PC-9 (cell line): Measurements from ENCODE around the gene TWSG1. TPM values are rescaled to one million over a fixed set of nuclear protein-coding genes. Genes with fewer than 3 reads are reported as not detected.

Experiments used
- BruUV-seq: library from RNA; stranded (reverse); fragments of 400-500 nt; replicated peaks from 2 replicates; lab custom pipeline; 2021; lab: Mats Ljungman, UMichigan
- CTCF ChIA-PET: fragments of 300-600 bp; sonication (Branson Sonifier 250); formaldehyde crosslinking; loops from one replicate; lab custom pipeline; 2022; ENCODE audit warnings: antibody characterized with exemption; lab: Charles Lee
- POLR2A ChIA-PET: fragments of 300-600 bp; sonication (Branson Sonifier 250); formaldehyde crosslinking; loops from one replicate; lab custom pipeline; 2022; ENCODE audit warnings: antibody characterized with exemption; ENCODE audit not compliant: unreplicated experiment; lab: Charles Lee
- DNase-seq, 2 experiments: peaks; one replicate each; pipeline versions ENCODE4 v3.0.0 to v3.0.0-alpha.2; 2015 to 2022; ENCODE audit warnings: mixed read lengths in 1 of 2
- H2AFZ ChIP-seq: fragments of 200-600 bp; sonication (generic); 2 replicates; pipeline ENCODE4 v1.8.1; 2017; ENCODE audit warnings: antibody characterized with exemption
- H3F3A ChIP-seq: fragments of 200-600 bp; sonication (generic); 2 replicates; pipeline ENCODE4 v1.8.1; 2017; ENCODE audit warnings: antibody characterized with exemption, mild to moderate bottlenecking, low read depth; ENCODE audit not compliant: insufficient read depth
- H3K27ac ChIP-seq: fragments of 200-600 bp; sonication (generic); 2 replicates; pipeline ENCODE4 v1.6.1; 2016; ENCODE audit warnings: mixed run types
- H3K27me3 ChIP-seq: fragments of 200-600 bp; sonication (generic); 2 replicates; pipeline ENCODE4 v1.6.1; 2016; ENCODE audit warnings: low read depth, mixed run types; ENCODE audit not compliant: insufficient read depth
- H3K36me3 ChIP-seq: fragments of 200-600 bp; sonication (generic); 2 replicates; pipeline ENCODE4 v1.6.1; 2016; ENCODE audit warnings: low read depth, mixed run types
- H3K4me1 ChIP-seq: fragments of 200-600 bp; sonication (generic); replicated peaks from 2 replicates; pipeline ENCODE4 v1.6.1; 2016; ENCODE audit warnings: mixed run types; ENCODE audit not compliant: insufficient read depth
- H3K4me2 ChIP-seq: fragments of 200-600 bp; sonication (generic); 2 replicates; pipeline ENCODE4 v1.6.1; 2017; ENCODE audit warnings: mixed run types
- H3K4me3 ChIP-seq: fragments of 200-600 bp; sonication (generic); 2 replicates; pipeline ENCODE4 v1.6.1; 2016; ENCODE audit warnings: mixed run types
- H3K79me2 ChIP-seq: fragments of 200-600 bp; sonication (generic); 2 replicates; pipeline ENCODE4 v1.6.1; 2017; ENCODE audit warnings: low read depth, mixed run types
- H3K9me2 ChIP-seq: fragments of 200-600 bp; sonication (generic); 2 replicates; pipeline ENCODE4 v1.8.1; 2017; ENCODE audit warnings: mild to moderate bottlenecking; ENCODE audit not compliant: insufficient read depth
- H3K9me3 ChIP-seq: fragments of 200-600 bp; sonication (generic); 2 replicates; pipeline ENCODE4 v1.8.1; 2016; ENCODE audit warnings: low read depth; ENCODE audit not compliant: insufficient read depth
- H4K20me1 ChIP-seq: fragments of 200-600 bp; sonication (generic); 2 replicates; pipeline ENCODE4 v1.8.1; 2017; ENCODE audit not compliant: insufficient read depth
- CTCF ChIP-seq: fragments of 200-600 bp; sonication (generic); conservative IDR thresholded peaks from 2 replicates; pipeline ENCODE4 v1.6.1; 2017; ENCODE audit warnings: mixed run types, antibody characterized with exemption, mild to moderate bottlenecking, moderate library complexity
- EZH2 ChIP-seq: fragments of 200-600 bp; sonication (generic); IDR thresholded peaks from 2 replicates; pipeline ENCODE4 v1.8.0; 2017; ENCODE audit warnings: antibody characterized with exemption, low read depth
- intact Hi-C: fragments of 100-400 bp; cut with micrococcal nuclease; formaldehyde crosslinking; loops from one replicate; pipeline ENCODE4 v1.10.0; 2022; ENCODE audit not compliant: unreplicated experiment
- total RNA-seq: library from RNA; stranded (reverse); gene quantifications from 2 replicates; pipeline ENCODE4 v1.2.3, GENCODE V29; 2021

Gene TWSG1
- total RNA-seq, 1 experiment from 2014 or later: 52.1 TPM

- no TSS peak for BruUV-seq
- Histone ChIP-seq H3K4me1 (no peaks in the 10 kb centered on the region), H3K79me2 (no peaks in the 10 kb centered on the region), H2AFZ (0 out of 2 replicates have a peak overlapping the region, but pooled peaks have one; percentile 36), H3K4me2 (no peak overlapping the region), H3K9me3 (no peaks in the 10 kb centered on the region), H3K4me3 (no peak overlapping the region), H3K9me2 (no peaks in the 10 kb centered on the region), H3K27ac (no peak overlapping the region), H3F3A (no peaks in the 10 kb centered on the region; the same call in 1 of the 2 replicates), H3K36me3 (no peaks in the 10 kb centered on the region), H4K20me1 (no peaks in the 10 kb centered on the region), H3K27me3 (no peaks in the 10 kb centered on the region)
- intact Hi-C loops: no loop called here
- DNase-seq: no peak
- CTCF ChIA-PET: no interaction called here
- POLR2A ChIA-PET: interaction anchor here (0.5 to 0.6 kb wide), 2 partner anchors 25 to 85 kb away, joined by 3 to 16 read pairs; no protein-coding TSS in a partner anchor
- TF ChIP-seq EZH2: no peak
- TF ChIP-seq CTCF: no peak
These were observed 106.5 kb downstream of the TWSG1 start for GRCh38 chr18:9441061-9441460.

GRCh38 chr18:9444549-9444948 lies 110.0 kb downstream of the TWSG1 start:
- Histone ChIP-seq H3K4me1 (no peaks in the 10 kb centered on the region), H3K9me3 (no peaks in the 10 kb centered on the region), H3F3A (no peaks in the 10 kb centered on the region; the same call in 1 of the 2 replicates), H2AFZ (no peak overlapping the region), H3K4me3 (no peak overlapping the region), H3K79me2 (no peaks in the 10 kb centered on the region), H3K4me2 (no peak overlapping the region), H3K27me3 (no peaks in the 10 kb centered on the region), H3K36me3 (no peaks in the 10 kb centered on the region), H4K20me1 (no peaks in the 10 kb centered on the region), H3K9me2 (no peaks in the 10 kb centered on the region), H3K27ac (no peak overlapping the region)
- BruUV-seq: no TSS peak
- no peak for TF ChIP-seq EZH2
- no peak for TF ChIP-seq CTCF
- no peak for DNase-seq
- ChIA-PET CTCF (interaction anchor here (0.6 kb wide), 1 partner anchor 463 kb away, joined by 4 read pairs; no protein-coding TSS in a partner anchor), POLR2A (no interaction called here)
- intact Hi-C loops: no loop called here

GRCh38 chr18:9446839-9447238 lies 112.3 kb downstream of the TWSG1 start:
- Histone ChIP-seq H3K4me1 (no peaks in the 10 kb centered on the region), H3K79me2 (no peaks in the 10 kb centered on the region), H3K27me3 (no peaks in the 10 kb centered on the region), H4K20me1 (no peaks in the 10 kb centered on the region), H3K36me3 (no peaks in the 10 kb centered on the region), H3K27ac (no peak overlapping the region), H3K9me3 (no peaks in the 10 kb centered on the region), H3K4me2 (no peak overlapping the region), H3F3A (no peaks in the 10 kb centered on the region; the same call in 1 of the 2 replicates), H3K4me3 (no peak overlapping the region), H2AFZ (no peak overlapping the region), H3K9me2 (no peaks in the 10 kb centered on the region)
- TF ChIP-seq CTCF (no peak), EZH2 (no peak)
- POLR2A ChIA-PET: no interaction called here
- DNase-seq: no peak
- CTCF ChIA-PET: no interaction called here
- no TSS peak for BruUV-seq
- intact Hi-C loops: no loop called here
